NCI-H1105 (cell line): ENCODE data around the gene ZNF544.

Experiments used
- DNase-seq: peaks from one replicate; lab custom pipeline; 2025; lab: John Stamatoyannopoulos, UW

ZNF544 gene

GRCh38 chr19:58228585-58229254 is at the start of gene ZNF544:
TSS of gene ZNF544 (plus strand) at chr19:58228914. CDS start at chr19:58244024, 15,110 bp downstream.
- peak; percentile 62 for DNase-seq

- DNase-seq: no peak
Observed at GRCh38 chr19:58181902-58182576, 46.7 kb upstream of the ZNF544 start.

GRCh38 chr19:58182577-58182988 is 46.1 kb upstream of the ZNF544 start:
- DNase-seq: no peak

GRCh38 chr19:58182989-58183816 is 45.5 kb upstream of the ZNF544 start, which contains the start of gene ZNF274:
TSS of gene ZNF274 (plus strand) at chr19:58183061. CDS start at chr19:58183966, 905 bp downstream.
- peak; percentile 80 for DNase-seq

GRCh38 chr19:58183817-58184215 is 44.9 kb upstream of the ZNF544 start:
- no peak for DNase-seq

GRCh38 chr19:58196901-58197616 is 31.7 kb upstream of the ZNF544 start:
- DNase-seq: no peak

GRCh38 chr19:58203814-58204475 is 24.8 kb upstream of the ZNF544 start:
- DNase-seq: no peak

- no peak for DNase-seq
Observed at GRCh38 chr19:58204566-58204965, 24.1 kb upstream of the ZNF544 start.

GRCh38 chr19:58209577-58209976 is 19.1 kb upstream of the ZNF544 start:
- DNase-seq: no peak

- no peak for DNase-seq
Observed at GRCh38 chr19:58212336-58213074, 16.2 kb upstream of the ZNF544 start.

- no peak for DNase-seq
Observed at GRCh38 chr19:58213075-58213369, 15.7 kb upstream of the ZNF544 start.

- DNase-seq: no peak
Observed at GRCh38 chr19:58217069-58217481, 11.6 kb upstream of the ZNF544 start.

GRCh38 chr19:58217607-58218391 is 10.9 kb upstream of the ZNF544 start:
- no peak for DNase-seq

- DNase-seq: no peak
Observed at GRCh38 chr19:58218899-58219298, 9.8 kb upstream of the ZNF544 start.

GRCh38 chr19:58227964-58228584 is 640 bp upstream of the ZNF544 start:
- DNase-seq: no peak

GRCh38 chr19:58229255-58229639 is 533 bp downstream of the ZNF544 start:
- DNase-seq: peak; percentile 4

GRCh38 chr19:58237324-58237723 is 8.6 kb downstream of the ZNF544 start:
- no peak for DNase-seq

- DNase-seq: no peak
Observed at GRCh38 chr19:58243351-58243750, 14.6 kb downstream of the ZNF544 start.

- DNase-seq: no peak
Observed at GRCh38 chr19:58248886-58249285, 20.2 kb downstream of the ZNF544 start.
